ENCODE results near the gene IHH.

IHH gene

DNA sequence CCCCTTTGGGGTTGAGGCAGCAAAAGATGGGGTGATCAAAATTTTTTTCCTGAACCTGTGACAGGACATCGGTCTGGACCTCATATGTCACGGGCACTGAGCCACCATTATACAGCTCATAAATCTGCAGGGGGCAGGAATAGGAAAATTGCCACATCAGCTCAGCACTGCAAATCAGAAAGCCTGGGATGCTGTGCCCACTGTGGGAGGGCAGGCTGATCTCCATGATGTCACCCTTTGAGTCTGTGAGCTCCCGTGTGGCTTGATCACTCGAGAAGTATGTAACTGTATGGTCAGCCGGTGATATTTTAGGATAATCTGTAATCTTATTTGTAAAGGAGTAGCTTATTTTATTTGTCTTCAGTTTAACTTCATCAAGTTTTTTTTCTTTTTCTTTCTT lies 49.8 kb downstream of the IHH start:
- no peaks in the 10 kb centered on the region for H3K27me3 ChIP-seq (ENCODE audit: low read depth)
- no peak for DNase-seq (ENCODE audit: low spot score in 2 of 2)
- no peaks in the 10 kb centered on the region for H3K9me3 ChIP-seq
- H3K36me3 ChIP-seq (replicated peaks), result no peaks in the 10 kb centered on the region
- no peaks in the 10 kb centered on the region for H3K4me1 ChIP-seq
- in situ Hi-C loops (cut with MboI; ENCODE audit: low sequenced_read_pairs), result no loop called here
- H3K4me3 ChIP-seq, result no peak overlapping the region

DNA sequence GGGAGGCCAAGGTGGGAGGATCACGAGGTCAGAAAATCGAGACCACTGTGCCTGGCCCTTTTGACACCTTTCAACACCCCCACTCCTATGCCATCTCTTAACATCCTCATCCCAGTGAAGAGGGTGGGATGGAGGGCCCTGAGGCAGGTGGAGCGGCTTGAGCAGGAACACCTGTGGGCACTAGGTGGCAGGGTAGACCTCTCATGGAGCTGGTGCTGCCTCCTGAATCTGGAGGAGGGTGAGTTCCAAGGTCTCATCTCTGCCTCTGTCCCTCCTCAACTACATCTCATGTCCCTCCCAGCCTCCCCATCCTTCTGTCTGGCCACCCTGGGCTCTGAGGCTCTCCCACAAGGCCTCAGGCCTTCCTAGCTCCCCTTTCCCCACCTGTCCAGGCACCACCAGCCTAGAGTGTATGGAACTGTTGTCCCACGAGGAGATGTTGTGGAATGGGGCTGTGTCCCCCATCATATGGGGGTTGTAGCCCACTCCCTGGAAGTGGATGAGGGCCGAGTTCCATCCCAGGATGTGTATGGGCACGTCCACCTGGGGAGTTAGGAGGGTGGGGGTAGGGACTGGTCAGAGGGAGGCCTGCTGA lies 50.5 kb downstream of the IHH start:
- Histone ChIP-seq H3K36me3 (replicated peaks) (no peaks in the 10 kb centered on the region), H3K4me1 (no peaks in the 10 kb centered on the region), H3K27me3 (ENCODE audit: low read depth) (no peaks in the 10 kb centered on the region), H3K4me3 (no peak overlapping the region), H3K9me3 (no peaks in the 10 kb centered on the region)
- in situ Hi-C loops (cut with MboI; ENCODE audit: low sequenced_read_pairs), result no loop called here
- peak in 1 of 2 experiments; percentile 31 for DNase-seq (ENCODE audit: low spot score in 2 of 2)

DNA sequence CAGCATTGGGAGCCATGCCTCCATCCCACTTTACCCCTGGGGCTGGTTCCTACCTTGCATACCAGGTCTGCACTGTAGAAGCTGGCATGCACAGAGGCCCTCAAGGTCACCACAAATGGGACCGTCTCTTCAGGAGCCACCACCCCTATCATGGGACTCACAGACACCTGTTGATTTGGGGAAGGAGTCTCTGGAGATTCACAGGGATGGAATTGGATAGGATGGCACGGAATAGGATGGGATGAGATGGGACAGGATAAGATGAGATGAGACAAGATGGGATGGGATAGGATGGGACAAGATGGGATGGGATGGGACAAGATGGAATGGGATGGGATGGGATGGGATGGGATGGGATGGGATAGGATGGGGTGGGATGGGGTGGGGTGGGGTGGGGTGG lies 51.4 kb downstream of the IHH start:
- H3K9me3 ChIP-seq, result no peaks in the 10 kb centered on the region
- H3K36me3 ChIP-seq (replicated peaks), result no peaks in the 10 kb centered on the region
- H3K4me3 ChIP-seq, result no peak overlapping the region
- no peaks in the 10 kb centered on the region for H3K4me1 ChIP-seq
- no peaks in the 10 kb centered on the region for H3K27me3 ChIP-seq (ENCODE audit: low read depth)
- no peak for DNase-seq (ENCODE audit: low spot score in 2 of 2)
- in situ Hi-C loops (cut with MboI; ENCODE audit: low sequenced_read_pairs), result no loop called here

Data from HAP-1 (cell line).